ENCODE results near the gene MVD.

Gene MVD

DNA sequence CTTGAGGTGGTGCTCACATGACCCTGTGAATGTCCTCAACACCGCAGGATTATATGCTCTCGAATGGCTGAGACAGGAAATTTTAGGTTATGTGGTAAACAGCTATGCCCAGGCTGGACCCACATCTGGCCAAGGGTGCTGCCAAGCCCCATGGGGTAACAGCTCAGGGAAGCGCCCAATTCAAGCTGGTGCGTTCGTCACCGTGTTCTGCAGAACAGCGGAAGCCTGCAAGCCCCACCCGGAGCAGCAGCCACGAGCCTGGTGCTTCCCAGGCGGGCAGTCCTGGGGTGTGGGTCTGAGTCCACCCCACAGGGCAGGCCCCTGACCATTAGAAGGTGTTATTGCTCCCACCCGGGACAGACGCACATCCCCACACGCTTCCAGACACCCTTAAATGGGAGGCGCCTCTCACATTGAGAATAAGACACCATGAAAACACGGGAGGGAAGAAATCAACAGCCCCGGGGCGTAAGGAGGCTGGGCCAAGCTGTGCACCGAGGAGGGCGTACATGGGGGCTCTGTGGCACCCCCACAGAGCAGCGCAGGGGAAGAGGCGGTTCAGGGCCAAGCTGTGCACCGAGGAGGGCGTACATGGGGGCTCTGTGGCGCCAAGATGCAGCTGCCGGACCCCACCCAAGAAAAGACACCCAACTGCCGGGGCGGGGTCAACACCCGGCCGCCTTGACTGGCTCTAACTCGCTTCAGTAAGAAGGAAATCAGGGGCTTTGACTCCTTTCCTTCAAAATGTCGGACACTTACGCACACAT lies 9.1 kb downstream of the MVD start:
- no peak for DNase-seq

- DNase-seq: no peak
Measured at GRCh38 chr16:88653101-88653500, 9.8 kb downstream of the MVD start.

- no peak for DNase-seq
Measured at GRCh38 chr16:88652762-88653063, 10.2 kb downstream of the MVD start.

GRCh38 chr16:88651989-88652761 lies 10.7 kb downstream of the MVD start:
- DNase-seq: no peak

DNA sequence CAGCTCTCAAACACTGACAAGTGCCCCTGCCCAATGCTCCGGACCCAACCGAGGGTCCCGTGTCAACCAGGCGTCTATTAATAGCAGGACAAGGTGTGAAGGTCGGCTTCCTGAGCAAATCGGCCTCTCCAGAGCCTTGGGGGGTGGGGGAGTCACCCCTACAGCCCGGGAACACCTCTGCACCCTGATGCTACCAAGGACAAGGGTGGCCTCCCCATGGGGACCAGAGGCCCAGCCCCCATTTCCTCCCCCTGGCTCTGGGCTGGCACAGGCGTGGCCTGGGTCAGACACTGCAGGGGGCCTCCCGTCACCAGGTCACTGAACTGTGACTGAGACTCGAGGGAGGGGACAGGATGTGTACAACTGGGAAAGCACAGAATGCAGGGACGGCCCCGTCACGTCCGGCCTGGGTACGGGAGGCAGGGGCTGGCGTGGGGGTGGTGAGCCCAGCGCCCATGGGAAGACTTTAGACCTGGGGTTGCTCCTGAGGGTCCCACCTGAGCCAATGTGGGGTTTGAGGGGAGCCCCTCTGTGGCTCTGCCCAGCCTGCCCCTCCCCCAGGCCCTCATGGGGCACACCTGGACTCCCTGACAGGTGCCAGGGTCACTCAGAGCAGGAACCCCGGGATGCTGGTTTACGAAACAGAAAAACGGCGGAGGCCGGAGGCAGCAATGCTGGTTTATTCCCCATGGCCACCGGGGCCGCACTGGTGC lies 11.5 kb downstream of the MVD start:
- DNase-seq: no peak

DNA sequence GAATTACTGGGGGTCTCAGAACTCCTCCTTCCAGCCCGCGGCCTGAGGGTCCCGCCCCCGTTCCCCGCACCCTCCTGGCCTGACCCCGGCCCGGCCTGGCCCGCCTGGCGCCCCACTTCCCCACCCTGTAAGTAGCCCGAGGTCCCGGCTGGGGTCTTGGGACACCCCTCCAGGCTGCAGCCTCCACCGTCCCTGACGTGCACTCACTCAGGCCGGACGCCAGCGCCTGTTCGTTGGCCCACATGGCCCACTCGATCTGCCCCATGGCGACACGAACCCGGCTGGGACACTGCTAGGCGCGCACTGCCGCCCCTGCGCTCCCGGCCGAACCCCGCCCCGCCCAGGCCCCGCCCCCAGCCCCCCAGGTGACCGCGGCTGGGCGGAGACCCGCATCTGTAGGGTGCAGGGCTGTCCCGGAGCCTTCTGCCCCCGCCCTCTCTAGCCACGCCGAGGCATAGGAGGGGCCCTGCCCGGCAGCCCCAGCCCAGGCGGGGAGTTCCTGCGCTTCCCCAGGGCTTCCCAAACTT lies 12.1 kb downstream of the MVD start, which contains the start of gene CYBA:
CYBA (minus strand) TSS at position 305 of the 527 bp plus-strand sequence; CDS start at position 265, 40 bp downstream.
- DNase-seq: no peak

- no peak for DNase-seq
Measured at GRCh38 chr16:88649924-88650748, 12.8 kb downstream of the MVD start.

DNA sequence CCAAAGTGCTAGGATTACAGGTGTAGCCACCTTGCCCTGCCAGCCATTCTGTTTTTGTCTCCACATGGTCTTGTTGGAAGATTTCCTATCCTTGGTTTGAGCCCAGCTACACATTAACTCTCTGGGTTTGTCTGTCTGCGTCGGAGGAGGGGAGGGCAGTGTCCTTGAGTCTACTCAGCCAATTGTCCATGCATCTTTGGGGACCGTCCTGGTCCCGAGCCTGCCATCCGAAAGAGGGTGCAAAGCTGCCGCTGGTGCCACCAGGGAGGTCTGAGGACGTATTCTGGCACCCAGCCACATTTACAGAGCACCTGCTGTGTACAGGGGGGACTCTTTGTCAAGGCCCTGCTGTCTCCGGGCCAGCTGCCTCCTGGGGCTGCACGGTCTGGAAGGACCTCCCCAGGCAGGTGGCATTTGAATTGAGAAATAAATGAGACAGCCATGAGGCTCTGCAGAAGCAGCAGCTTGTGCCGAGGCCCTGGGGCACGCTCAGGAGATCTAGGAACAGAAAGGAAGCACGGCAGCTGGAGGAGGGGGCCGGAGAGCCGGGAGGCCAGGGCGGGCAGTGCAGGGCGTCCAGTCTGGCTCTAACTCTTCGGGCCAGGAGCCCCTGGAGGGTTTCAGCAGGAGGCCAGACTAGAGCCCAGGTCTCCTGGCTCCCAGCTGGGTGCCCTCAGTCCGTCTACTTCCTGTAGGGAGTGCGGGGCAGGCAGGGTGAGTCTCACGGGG lies 13.5 kb downstream of the MVD start:
- no peak for DNase-seq

DNA sequence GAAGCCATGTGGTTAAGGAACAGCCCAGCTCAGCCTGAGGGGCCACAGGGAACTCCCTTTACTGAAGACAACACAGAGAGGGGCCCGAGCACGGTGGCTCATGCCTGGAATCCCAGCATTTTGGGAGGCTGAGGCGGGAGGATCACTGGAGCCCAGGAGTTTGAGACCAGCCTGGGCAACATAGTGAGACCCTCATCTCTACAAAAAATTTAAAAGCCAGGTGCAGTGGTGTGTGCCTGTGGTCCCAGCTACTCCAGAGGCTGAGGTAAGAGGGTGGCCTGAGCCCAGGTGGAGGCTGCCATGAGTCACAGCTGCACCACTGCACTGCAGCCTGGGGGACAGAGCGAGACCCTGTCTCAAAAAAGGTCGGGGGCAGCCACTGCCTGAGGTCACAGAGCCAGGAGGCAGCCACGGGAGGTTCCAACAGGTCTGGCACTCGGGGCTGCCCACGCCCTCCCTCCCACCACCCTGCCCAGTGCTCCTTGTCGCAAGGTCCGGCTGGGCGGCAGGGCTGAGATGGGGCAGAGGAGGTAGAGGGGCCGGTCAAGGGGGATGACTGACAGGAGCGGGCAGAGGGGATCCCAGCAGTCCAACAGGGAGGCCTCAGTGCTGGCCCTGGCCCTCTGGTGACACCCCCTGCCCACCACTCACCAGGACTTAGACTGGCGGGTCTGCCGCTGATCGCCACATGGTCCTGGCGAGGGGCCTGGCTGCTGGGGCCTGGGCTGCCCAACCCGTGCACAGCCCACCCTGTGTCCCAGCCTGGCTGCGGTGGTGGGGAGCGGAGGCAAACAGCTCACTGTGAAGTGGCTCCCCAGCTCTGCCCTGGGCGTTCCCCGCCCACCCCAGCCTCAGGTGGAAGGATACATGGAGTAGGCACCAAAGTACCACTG lies 15.5 kb downstream of the MVD start:
- no peak for DNase-seq

GRCh38 chr16:88646345-88647034 lies 16.4 kb downstream of the MVD start:
- DNase-seq: no peak

DNA sequence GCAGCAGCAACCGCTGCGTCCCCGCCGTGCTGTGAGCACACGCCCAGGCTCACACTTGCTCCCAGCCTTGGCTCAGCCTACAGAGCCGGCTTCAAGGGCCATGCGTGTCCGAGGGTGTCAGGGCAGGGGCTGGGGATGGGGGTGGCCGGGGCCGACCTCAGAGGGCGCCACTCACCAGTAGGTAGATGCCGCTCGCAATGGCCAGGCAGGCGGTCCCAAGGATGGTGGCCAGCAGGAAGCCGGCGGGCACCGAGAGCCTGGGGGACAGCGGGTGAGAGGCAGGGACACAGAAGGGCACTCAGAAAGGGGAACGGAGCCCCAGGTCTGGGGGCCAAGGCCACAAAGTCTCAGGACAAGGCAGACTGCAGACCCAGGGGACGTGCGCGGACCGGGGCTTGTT lies 16.9 kb downstream of the MVD start:
- no peak for DNase-seq

GRCh38 chr16:88645455-88645854 lies 17.4 kb downstream of the MVD start:
- DNase-seq: no peak

DNA sequence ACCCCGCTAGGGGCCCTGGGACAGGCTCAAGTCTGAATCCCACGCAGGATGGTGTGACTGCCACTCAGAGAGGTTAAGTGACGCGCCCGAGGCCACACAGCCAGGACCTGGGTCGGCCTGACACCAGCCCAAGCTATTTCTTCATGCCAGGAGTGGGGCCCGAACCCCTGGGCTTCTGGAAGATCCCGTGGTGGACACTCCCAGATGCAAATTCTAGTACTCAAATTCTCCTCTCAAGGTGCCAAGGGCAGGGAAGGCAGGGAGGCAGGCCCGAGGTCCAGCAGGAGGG lies 19.3 kb downstream of the MVD start:
- DNase-seq: no peak

DNA sequence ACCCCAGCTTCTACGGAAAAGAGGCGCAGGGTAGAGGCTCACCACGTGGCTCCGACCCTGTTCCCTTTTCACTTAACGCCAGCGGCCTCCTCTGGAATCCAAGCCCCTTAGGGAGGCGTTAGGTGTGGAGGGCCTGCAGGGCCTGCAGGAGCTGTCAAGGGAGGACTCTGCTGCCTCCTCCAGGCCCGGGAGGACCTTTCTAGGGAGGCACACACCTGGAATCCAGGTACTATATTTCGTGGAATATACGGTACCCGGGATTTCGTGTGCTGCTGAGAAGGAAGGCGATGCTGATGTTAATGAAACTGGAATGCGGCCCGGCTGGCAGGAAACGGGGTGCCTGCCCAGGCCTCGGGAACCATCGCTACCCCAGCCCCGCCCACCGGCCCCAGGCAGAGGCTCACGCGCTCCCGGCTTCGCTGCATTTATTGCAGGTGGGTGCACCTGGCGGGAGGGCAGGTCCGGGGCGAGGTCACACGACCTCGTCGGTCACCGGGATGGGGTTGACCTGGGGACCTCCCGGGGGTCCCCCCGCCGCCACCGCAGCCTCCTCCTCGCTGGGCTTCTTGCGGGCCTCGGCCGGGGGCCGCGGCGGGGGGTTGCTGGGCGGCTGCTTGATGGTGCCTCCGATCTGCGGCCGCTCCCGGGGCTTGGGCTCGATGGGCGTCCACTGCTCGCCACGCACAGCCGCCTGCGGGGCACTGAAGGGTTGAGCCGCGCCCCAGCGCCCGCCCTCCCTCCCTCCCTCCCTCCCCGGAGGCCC lies 19.8 kb downstream of the MVD start:
- no peak for DNase-seq

DNA sequence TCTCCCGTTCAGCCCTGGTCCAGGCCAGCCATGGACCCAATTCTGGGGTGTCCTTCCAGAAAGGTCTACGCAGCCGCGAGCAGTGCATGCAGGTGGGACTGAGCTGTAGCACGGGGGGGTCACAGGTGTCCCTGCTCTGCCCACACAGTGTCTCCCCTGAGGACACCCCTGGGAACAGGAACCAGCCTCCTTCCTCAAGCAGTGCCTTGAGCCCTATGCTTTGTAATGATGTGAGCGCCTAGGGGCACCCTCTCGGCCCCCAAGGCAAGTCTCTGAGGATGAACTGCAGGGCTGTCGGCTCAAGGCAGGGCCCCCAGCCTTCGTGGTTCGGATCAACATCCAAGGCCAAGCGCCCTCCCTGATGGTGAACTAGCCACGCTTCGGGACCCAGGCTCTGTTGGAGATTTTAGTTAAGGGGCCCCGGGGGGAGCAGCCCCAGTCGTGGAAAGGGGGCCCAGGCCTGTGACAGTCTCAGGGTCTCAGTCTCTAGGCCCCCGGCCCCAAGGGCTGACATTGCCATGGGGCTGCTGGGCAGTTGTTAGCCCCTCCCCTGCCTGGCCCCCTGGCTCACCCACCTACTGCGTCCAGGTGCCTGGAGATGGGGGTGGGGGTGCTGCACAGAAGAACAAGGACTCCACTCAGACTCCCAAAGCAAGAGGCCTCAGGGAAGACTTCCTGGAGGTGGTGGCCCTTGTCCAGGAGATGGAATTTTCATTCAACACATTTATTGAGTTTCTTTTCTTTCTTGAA lies 22.2 kb downstream of the MVD start:
- DNase-seq: no peak

DNA sequence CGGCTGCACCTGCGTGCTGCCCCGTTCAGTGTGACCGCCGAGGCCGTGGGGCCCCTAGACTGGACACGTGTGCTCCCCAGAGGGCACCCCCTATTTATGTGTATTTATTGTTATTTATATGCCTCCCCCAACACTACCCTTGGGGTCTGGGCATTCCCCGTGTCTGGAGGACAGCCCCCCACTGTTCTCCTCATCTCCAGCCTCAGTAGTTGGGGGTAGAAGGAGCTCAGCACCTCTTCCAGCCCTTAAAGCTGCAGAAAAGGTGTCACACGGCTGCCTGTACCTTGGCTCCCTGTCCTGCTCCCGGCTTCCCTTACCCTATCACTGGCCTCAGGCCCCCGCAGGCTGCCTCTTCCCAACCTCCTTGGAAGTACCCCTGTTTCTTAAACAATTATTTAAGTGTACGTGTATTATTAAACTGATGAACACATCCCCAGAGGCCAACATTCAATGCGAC lies 22.8 kb downstream of the MVD start:
- DNase-seq: no peak

- DNase-seq: no peak
Measured at GRCh38 chr16:88639231-88640038, 23.5 kb downstream of the MVD start.
